NCI-H446 (cell line): ENCODE data around the gene PRELID3B.

Source experiments
- DNase-seq, 2 experiments: peaks; one replicate each; lab custom pipeline; 2025; lab: John Stamatoyannopoulos, UW

Gene PRELID3B

DNA sequence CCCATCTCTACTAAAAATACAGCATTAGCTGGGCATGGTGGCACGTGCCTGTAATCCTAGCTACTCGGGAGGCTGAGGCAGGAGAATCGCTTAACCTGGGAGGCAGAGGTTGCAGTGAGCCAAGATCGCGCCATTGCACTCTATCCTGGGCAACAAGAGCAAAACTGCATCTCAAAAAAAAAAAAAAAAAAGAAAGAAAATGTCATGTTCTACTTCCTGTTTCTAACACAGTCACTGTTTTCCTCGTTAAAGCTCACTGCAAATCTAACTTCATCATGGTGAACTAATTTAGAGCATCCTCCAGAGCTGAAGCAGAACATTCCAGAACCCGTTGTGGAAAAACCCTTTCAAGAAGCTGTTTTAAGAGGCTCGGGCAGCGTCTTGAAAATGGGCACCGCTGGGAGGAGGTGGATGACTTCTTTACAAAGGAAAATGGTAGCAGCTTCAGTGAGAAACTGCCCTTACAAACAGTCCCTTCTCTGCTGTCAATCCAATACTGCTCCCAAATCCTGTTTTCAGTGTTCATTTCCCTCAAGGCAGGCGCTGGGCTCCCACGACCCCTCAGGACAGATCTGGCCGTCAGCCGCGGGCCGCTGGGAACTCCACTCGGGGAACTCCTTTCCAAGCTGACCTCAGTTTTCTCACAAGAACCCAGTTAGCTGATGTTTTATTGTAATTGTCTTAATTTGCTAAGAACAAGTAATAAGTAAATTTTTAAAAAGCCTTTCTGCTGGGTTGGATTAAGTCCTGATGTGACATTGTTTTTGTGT is 48.0 kb downstream of the PRELID3B start:
- DNase-seq = no peak

DNA sequence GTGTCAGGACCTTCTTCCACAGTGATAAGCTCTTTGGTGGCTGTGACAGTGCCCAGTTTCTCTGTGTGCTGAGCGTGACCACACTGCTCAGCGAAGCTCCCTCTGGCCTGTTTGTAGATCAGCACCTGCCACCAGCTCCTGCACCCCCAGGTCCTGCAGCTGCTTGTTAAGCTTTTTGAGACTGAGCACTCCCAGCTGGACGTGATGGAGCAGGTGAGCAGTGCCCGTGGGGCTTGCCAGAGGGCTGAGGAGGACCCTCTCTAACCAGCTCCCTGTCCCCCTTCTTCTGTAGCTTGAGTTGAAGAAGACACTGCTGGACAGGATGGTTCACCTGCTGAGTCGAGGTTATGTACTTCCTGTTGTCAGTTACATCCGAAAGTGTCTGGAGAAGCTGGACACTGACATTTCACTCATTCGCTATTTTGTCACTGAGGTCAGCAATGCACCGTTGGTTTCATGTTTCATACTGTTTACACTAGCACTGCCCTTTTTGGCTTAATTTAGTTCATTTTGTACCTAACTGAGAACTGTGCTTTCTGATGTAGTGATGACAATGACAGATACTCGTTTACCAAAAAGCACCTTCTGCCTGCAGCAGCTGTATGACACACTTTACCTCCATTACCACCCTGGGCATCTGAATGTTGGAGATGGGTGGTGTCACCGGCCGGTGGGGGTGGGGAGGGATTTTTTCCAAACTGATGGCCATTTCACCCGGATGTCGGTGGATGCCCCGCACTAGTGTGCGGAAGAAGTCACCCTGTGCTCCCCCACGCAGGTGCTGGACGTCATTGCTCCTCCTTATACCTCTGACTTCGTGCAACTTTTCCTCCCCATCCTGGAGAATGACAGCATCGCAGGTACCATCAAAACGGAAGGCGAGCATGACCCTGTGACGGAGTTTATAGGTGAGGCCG is 49.0 kb downstream of the PRELID3B start:
- DNase-seq = no peak

DNA sequence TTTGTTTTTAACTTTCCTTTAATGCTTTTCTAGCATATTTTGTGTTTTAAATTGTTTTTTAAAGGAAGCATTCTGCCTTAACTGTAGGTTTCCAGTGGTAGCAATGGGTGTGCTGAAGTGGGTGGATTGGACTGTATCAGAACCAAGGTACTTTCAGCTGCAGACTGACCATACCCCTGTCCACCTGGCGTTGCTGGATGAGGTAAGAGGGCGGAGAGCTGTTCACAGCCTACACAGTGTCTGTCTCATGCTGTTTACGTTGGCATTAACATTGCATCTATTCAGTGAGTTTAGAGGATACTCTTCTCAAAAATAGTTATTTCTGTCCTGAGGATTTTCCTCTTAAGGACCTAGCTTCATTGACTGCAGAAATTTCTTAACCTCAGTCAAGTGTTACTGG is 49.7 kb downstream of the PRELID3B start:
- DNase-seq = no peak

DNA sequence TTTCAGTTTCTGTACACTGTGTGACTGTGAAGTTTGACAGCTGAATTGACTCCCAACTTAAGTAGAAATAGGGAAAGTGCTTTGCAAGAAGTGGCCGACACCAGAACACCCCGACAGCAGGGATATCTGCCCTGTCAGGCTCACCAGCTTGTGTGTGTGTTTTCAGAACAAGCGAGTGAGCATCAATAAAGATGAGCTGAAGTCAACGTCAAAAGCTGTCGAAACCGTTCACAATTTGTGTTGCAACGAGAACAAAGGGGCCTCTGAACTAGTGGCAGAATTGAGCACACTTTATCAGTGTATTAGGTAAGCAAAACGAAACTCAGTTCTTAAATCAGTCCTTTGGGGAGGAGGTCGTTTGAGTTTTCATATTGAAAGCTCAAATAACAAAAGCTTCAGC is 50.9 kb downstream of the PRELID3B start:
- DNase-seq = no peak

DNA sequence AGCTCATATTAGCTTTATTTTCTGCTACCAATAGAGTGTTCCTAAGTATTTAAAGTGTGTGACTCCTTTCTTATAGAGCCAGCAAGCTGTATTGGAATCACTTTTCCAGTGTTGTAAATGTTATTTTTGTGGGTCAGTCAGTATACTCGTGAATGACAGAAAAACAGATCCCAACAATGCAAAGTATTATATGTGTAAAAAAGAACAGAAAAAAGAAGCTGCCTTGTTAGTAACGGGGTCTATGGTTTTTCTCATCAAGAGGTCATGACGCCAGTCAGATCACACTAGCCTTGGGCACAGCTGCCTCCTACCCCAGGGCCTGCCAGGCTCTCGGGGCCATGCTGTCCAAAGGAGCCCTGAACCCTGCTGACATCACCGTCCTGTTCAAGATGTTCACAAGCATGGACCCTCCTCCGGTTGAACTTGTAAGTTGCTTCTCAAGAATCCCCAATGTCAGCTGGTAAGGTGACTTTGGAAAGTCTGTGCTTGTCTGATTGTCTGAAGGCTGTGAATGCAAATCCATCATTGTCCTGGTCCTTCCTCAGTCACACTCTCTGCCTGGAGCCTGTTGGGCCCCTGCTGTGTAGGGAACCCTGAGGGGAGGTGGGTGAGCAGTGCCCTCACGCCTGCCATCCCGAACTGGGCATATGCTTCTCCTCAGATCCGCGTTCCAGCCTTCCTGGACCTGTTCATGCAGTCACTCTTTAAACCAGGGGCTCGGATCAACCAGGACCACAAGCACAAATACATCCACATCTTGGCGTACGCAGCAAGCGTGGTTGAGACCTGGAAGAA is 51.7 kb downstream of the PRELID3B start:
- no peak for DNase-seq

DNA sequence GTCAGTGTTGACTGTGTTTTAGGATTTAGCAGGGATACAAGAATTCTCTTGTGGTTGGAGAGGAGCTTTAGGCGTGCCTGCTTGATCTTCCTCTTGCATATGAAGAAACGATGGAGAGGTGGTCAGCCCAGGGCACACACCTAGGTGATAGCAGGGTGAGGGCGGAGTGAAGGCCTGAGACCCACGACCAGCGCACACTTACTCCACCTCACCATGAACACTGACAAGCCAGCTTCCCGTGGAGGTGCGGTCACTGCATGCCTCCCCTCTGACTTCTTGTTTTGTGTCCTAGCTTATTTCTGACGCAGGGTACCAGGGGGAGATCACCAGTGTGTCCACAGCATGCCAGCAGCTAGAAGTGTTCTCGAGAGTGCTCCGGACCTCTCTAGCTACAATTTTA is 53.4 kb downstream of the PRELID3B start:
- no peak for DNase-seq

DNA sequence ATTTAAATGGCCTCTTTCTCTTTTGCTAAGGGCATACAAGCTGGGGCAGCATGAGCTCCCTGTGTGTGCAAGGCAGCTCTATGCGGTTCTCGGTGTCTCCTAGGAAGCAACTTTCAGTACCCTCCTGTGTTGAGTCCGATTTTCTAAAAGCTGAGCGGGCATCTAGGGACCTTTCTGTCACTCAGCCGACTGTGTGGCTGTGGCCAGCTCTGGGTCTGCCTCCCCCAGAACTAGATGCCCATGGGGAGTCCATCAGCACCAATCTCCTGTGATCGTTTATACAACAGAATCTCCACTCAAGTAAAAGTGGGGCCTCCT is 54.1 kb downstream of the PRELID3B start:
- no peak for DNase-seq

DNA sequence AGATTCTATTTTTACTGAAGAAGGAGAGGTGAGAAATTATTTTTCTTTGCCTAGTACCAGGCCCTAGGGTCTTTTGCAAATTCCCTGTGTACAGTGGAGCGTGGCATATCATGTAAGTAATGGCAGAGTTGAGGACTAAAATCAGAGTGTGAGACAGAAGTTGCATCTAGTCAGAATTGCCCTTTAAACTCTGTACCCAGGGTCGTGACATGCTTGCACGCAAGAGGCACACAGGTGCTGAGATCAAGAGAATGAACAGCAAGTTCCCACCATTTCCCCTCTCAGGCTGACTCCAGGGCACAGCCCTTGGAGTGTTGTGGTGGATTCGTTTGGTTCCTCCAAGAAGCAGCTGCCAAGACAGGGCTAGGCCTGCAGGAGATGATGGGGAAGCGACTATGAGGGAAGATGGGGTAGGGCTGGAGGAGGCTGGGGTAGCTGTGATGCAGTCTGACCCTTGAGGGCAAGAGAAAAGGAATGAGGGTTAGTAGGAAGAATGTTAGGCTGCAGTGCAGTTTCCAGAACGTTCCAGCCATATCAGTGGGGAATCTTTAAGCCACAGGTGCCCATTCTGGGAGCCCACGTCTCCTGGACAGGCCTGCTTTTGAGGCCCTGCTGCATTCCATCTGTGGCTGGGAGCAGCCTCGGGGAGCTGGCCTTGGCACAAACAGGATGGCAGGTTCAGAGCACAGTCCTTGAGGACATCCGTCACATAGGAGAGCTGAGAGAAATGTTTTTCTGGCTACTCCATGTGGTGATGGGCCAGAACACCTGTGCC is 54.6 kb downstream of the PRELID3B start:
- no peak for DNase-seq

DNA sequence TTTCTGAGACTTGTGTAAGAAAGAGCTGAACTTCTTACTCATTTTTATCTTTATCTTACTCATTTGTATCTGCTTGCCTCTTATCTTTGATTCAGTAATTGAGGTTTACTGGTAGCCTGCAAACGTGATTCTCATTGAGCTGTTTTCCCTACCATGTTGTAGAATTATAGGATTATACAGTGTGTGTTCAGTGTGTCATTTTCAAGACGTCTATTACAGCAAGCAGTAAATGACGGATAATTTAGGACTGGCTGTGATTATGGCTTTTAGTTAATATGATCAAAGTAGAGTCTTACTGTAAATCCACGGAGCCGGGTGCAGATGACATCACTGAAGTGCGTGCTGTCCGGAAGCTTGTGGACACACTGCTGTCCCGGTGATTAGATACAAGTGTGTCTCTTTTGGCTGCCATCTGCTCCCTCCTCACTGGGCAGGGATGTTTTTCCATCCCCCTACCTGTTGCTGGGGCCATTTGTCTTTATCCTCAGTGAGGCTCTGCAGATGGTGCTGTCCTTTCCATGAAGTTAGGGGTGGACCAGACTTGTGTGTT is 55.5 kb downstream of the PRELID3B start:
- DNase-seq = no peak

DNA sequence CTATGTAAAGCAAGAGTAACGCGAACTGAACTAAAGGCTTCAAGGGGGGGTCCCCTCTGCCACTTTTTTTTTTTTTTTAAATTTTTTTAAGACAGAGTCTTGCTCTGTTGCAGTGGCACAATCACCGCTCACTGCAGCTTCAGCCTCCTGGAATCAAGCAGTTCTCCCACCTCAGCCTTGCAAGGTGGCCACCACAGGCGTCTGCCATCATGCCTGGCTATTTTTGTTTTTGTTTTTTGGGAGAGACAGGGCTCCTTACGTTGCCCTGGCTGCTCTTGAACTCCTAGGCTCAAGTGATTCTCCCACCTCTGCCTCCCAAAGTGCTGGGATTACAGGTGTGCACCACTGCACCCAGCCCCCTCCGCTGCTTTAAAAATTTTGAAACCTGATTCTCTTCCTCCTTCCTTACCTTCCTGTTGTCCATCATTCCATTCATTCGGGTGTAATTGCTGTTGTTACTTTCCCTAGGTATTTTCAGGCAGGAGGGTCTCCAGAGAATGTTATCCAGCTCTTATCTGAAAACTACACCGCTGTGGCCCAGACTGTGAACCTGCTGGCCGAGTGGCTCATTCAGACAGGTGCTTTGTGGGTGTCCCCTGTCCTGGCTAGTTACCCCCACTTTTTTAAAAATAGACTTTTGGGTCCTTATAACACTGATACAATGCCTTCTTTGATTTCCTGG is 56.2 kb downstream of the PRELID3B start:
- DNase-seq = no peak

DNA sequence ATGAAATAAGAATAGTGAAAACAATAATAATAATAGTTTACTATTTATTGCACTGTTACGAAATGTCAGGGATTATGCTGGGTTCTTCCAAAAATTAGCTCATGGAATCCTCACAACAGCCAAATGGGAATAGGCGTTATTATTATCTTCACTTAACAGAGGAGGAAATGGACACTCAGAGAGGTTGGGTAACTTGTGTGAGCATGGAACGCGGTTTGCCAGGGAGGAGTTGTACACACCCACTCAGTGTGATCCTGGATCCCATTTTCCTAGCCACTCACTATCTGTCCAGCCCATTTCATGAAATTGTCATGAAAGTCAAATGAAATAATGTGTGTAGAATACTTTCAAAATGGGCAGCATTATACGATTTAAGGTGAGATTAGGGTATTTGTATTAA is 56.9 kb downstream of the PRELID3B start:
- no peak for DNase-seq

DNA sequence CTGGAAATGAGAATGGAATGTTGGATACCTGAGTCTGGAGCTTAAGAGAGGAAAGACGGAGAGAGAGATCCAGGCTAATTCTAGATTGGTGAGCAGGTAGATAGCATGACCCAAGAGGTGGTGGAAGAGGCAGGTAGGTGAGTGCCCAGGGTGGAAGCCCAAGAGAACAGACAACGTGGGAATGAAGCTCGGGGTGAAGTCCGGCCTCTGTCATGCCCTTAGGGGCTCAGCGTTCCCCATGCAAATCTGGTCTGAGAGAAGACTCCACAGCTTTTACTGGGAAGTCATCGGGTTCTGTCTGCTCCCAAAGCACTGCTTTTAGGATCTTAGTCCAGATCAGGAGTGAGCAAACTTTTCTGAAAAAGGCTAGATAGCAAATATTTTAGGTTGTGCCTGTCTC is 57.9 kb downstream of the PRELID3B start:
- DNase-seq = no peak
